ENCODE results near the gene OPA3. TPM values are rescaled to one million over a fixed set of nuclear protein-coding genes. Genes with fewer than 3 reads are reported as not detected.

OPA3 gene
- total RNA-seq, 2 donors from 2014 or later, result 15.8 to 33.5 TPM

DNA sequence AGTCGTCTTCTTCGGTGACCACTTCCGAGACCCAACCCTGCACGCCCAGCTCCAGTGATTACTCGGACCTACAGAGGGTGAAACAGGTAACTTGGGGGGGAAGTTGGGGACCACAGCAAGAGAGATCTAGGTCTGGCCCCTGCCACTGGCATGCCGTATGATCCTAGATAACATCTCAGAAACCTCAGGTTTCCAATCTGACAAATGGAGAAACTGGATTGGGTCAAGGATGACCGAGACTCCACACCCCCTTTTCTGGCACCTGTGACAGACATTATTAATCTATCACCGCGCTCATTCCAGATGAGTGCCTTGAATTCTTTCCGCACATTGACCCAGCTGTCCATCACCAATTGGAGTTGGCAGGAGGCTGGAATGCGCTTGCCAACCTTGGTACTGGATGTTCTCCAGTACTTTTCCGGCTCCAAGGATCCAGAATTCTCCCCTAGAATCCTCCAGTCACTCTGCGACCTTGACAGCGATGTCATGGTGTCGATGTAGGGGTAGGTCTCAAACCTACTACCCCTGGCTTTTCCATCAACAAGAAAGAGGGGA, 60.0 kb downstream of the OPA3 start:
- DNase-seq (ENCODE audit: low spot score), result no peak
- Histone ChIP-seq H3K27me3 (no peaks in the 10 kb centered on the region), H3K9me3 (no peaks in the 10 kb centered on the region), H3K4me3 (no peak overlapping the region), H3K36me3 (peaks cover 65% of the 10 kb centered on the region), H3K4me1 (peaks cover 0 to 24% of the 10 kb centered on the region in 2 donors), H3K27ac (peak overlapping the region in 1 of 2 donors; percentile 36)
- TF ChIP-seq, protein P1, sequence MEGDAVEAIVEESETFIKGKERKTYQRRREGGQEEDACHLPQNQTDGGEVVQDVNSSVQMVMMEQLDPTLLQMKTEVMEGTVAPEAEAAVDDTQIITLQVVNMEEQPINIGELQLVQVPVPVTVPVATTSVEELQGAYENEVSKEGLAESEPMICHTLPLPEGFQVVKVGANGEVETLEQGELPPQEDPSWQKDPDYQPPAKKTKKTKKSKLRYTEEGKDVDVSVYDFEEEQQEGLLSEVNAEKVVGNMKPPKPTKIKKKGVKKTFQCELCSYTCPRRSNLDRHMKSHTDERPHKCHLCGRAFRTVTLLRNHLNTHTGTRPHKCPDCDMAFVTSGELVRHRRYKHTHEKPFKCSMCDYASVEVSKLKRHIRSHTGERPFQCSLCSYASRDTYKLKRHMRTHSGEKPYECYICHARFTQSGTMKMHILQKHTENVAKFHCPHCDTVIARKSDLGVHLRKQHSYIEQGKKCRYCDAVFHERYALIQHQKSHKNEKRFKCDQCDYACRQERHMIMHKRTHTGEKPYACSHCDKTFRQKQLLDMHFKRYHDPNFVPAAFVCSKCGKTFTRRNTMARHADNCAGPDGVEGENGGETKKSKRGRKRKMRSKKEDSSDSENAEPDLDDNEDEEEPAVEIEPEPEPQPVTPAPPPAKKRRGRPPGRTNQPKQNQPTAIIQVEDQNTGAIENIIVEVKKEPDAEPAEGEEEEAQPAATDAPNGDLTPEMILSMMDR (IDR thresholded peaks at IDR 0.05), result no peak

DNA sequence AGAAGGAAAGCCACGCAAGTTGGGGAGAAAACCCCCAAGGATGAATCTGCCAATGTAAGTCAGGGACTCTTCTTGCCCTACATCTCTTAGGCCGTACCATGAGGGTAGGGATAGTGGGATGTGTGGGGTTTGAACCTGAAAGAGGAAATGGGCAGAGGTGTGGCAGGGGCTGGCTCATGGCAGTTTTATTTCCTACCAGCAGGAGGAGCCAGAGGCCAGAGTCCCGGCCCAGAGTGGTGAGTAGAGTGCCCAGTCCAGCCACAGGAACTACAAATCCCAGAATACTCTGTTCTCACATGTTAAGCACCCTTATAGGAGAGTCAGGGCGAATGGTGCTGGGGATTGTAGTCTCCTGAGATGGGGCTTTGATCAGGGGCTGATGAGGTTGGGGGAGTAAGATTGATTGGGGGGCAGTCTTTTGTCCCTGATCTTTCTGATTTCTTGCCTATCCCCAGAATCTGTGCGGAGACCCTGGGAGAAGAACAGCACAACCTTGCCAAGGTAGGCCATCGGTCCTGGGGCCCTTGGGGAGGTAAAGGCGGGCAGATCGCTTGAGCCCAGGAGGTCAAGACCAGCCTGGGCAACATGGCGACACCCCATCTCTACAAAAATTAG, 60.9 kb downstream of the OPA3 start:
- DNase-seq (ENCODE audit: low spot score), result peak; percentile 85
- TF ChIP-seq, protein P1 (IDR thresholded peaks at IDR 0.05), result peak; percentile 79 to 96
- no peaks in the 10 kb centered on the region for H3K9me3 ChIP-seq
- H3K27ac ChIP-seq, result peak overlapping the region in 1 of 2 donors; percentile 36
- peaks cover 73% of the 10 kb centered on the region for H3K36me3 ChIP-seq
- no peak overlapping the region for H3K4me3 ChIP-seq
- peaks cover 0 to 16% of the 10 kb centered on the region in 2 donors for H3K4me1 ChIP-seq
- H3K27me3 ChIP-seq, result no peaks in the 10 kb centered on the region

DNA sequence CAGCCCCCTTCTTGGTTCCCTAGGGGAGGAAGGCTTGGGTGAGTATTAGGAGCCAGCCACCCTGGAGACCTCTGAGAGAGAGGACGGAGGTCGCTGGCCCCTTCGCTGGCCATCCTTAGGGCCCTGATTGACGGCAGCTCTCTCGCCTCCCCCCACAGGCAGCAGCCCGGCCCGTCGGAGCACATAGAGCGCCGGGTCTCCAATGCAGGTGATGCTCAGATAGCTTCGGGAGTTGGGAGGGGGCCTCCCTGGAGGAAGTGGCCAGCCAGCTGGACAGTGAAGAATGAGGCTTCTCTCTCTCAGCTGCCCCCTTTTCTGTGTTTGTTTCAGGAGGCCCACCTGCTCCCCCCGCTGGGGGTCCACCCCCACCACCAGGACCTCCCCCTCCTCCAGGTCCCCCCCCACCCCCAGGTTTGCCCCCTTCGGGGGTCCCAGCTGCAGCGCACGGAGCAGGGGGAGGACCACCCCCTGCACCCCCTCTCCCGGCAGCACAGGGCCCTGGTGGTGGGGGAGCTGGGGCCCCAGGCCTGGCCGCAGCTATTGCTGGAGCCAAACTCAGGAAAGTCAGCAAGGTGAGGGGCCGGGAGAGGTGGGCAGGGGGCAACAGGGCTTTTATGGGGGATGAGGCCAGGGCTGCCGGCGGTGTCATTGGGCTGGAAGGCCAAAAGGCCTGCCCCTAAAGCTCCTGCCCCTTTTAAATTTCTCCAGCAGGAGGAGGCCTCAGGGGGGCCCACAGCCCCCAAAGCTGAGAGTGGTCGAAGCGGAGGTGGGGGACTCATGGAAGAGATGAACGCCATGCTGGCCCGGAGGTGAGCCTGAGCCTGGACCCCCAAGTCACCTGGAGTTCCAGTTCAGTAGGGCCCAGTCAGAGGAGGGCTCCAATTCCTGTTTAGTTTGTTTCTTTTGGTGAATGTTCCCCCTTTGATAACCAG, 62.3 kb downstream of the OPA3 start:
- Histone ChIP-seq H3K9me3 (no peaks in the 10 kb centered on the region), H3K27ac (no peak overlapping the region), H3K36me3 (peaks cover 88% of the 10 kb centered on the region), H3K4me3 (no peak overlapping the region), H3K27me3 (no peaks in the 10 kb centered on the region), H3K4me1 (peaks cover 0 to 6% of the 10 kb centered on the region in 2 donors)
- no peak for DNase-seq (ENCODE audit: low spot score)
- TF ChIP-seq, protein P1 (IDR thresholded peaks at IDR 0.05), result no peak

DNA sequence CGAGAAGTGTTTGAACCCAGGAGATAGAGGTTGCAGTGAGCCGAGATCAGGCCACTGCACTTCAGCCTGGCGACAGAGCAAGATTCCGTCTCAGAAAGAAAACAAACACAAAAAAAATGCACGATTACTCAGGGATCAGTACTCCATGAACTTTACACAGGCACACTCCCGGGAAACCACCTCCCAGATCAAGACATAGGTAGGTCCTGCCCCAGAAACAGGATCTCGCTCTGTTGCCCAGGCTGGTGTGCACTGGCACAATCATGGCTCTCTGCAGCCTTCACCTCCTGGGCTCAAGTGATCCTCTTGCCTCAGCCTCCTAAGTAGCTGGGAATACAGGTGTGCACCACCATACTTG, 66.2 kb downstream of the OPA3 start:
- no peak for DNase-seq (ENCODE audit: low spot score)
- Histone ChIP-seq H3K4me1 (peaks cover 0 to 29% of the 10 kb centered on the region in 2 donors), H3K36me3 (peaks cover 65% of the 10 kb centered on the region), H3K4me3 (no peak overlapping the region), H3K27ac (no peak overlapping the region), H3K27me3 (no peaks in the 10 kb centered on the region), H3K9me3 (no peaks in the 10 kb centered on the region)
- TF ChIP-seq, protein P1 (IDR thresholded peaks at IDR 0.05), result no peak

DNA sequence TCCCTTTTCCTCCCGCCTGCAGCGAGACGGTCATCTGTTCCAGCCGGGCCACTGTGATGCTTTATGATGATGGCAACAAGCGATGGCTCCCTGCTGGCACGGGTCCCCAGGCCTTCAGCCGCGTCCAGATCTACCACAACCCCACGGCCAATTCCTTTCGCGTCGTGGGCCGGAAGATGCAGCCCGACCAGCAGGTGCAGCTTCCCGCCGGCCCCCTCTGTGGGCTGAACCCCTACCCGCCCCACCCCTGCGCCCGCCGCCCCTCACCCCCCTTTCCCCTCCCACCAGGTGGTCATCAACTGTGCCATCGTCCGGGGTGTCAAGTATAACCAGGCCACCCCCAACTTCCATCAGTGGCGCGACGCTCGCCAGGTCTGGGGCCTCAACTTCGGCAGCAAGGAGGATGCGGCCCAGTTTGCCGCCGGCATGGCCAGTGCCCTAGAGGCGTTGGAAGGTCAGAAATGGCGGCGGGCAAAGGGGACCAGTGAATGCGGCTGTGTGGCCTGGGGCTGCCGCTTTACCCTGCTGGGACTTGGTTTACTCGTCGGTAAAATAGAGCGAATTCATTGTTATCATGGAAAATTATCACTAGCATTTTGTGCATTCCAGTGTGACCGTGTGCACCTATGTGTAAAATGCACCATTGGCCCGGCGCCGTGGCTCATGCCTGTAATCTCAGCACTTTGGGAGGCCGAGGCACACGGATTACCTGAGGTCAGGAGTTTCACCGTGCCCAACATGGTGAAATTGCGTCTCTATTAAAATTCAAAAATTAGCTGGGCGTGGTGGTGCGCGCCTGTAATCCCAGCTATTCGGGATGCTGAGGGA, 66.7 kb downstream of the OPA3 start:
- H3K4me1 ChIP-seq, result peaks cover 0 to 35% of the 10 kb centered on the region in 2 donors
- no peak overlapping the region for H3K27ac ChIP-seq
- no peaks in the 10 kb centered on the region for H3K9me3 ChIP-seq
- no peaks in the 10 kb centered on the region for H3K27me3 ChIP-seq
- TF ChIP-seq, protein P1 (IDR thresholded peaks at IDR 0.05), result no peak
- H3K4me3 ChIP-seq, result no peak overlapping the region
- peaks cover 63% of the 10 kb centered on the region for H3K36me3 ChIP-seq
- no peak for DNase-seq (ENCODE audit: low spot score)
